GM11168 (cell line): ENCODE measurements around the gene KDSR.
"Not testable (repeated sequence)": the region's sequence is repeated elsewhere in the genome, so short reads cannot be mapped to it uniquely, and the experiment has no call there.

ENCODE experiments used
- in situ Hi-C: fragments of 300-500 bp; cut with MboI; formaldehyde crosslinking; loops from one replicate; pipeline ENCODE4 v1.12.0; 2022; ENCODE audit warnings: low sequenced_read_pairs; ENCODE audit not compliant: unreplicated experiment

The KDSR gene

DNA sequence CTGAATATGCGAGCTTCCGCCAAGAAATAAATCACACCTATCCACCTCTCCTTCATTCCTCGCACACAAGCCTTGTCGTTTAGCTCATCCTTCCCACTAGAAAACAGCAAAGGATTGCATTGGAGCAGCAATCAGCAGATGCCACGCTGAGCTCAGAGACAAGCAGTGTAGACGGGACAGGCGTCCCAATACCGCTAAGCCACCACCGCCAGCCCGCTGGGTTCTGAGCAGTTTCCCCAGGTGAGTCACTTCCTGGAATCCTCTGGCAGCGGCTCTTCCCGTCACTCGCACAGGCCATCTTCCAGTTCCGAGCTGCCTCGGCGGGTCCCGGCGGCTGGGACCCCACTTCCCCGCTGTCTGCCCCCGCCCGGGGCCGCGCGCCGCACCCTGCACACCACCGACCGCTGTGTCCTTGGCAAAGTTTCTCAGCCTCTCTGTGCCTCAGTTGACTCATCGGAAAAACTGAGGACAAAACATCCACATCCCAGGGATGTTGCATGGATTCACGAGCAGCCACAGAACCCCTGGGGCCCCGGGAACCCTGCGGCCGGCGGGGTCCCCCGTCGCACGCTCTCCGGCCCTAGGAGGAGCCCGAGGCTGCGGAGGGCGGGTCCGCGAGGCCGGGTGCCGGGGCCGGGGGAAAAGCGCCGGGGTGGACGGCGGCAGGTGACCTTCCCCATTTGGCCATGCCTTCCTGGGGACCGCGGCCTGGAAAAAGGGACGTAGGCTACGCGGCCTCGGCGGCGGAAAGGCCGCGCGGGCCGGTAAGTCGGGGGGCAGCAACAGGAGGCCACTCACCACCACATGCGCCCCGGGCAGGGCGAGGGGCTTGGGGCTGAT, 573 bp downstream of the KDSR start:
- in situ Hi-C loops = no loop called here

DNA sequence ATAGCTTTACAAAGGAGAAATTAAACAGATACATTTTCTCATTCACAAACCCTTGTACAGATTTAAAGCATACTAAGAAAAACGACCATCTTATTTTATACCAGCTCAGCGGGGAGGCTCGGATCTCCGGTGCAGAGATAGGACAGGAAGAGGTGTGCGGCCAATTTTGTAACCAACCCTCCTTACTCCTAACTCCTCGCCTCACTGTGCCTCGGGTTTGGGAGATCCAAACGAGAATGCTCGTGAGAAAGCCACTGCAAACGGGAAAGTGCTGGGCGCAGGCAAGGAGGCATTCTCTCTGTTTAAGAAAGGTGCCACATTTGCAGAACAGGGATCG, 1.2 kb downstream of the KDSR start:
- in situ Hi-C loops = no loop called here

DNA sequence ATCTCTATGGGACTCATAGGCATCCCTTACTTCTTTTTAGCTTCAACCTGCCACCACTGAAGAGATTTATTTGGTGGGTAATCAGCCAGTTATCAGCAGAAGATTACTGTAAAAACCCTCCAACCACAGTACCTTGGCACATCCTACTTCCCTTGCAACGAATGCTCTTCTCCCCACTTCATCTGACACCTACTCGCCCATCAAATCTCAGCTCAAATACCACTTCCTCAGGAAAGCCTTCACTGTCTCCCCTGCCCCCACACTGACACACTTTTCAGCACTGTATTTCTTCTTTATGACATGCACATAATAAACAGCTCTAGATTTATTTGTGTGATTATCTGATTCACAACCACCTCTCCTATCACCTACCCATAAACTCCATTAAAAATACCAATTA, 3.1 kb downstream of the KDSR start:
- in situ Hi-C loops = no loop called here

DNA sequence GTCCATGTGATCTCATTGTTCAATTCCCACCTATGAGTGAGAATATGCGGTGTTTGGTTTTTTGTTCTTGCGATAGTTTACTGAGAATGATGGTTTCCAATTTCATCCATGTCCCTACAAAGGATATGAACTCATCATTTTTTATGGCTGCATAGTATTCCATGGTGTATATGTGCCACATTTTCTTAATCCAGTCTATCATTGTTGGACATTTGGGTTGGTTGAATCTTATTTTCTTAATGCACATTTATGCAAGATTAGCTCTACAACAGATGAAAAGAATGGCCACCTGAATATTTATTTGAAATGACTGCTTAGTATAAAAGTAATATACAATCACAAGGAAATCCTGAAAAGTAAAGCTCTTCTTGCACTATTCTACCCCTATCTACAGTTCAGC, 3.6 kb downstream of the KDSR start:
- in situ Hi-C loops = not testable (repeated sequence)

DNA sequence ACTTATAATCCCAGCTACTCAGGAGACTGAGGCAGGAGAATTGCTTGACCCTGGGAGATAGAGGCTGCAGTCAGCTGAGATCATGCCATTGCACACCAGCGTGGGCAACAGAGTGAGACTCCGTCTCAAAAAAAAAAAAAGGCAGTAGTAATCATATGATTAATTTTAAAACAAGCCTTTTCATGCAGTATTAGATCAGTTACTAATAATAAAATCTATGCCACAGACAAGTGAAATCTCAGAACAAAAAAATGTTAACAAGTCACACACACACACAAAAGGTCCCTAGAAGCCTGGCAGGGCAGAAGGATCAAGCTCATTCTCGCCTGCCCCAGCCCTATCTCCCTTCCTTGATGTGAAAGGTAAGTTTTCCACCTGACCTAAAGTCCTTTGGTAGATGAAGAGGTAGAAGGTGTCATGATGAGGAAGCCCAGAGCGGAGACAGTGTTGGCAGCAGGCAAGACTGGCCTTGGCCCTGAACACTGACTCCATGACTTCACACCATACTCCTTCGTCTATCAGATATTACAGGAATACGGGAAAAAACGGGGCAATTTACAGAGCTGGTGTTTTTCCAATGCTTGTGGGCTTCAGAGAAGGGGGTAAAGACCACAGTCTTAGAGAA, 10.6 kb downstream of the KDSR start:
- in situ Hi-C loops = no loop called here

DNA sequence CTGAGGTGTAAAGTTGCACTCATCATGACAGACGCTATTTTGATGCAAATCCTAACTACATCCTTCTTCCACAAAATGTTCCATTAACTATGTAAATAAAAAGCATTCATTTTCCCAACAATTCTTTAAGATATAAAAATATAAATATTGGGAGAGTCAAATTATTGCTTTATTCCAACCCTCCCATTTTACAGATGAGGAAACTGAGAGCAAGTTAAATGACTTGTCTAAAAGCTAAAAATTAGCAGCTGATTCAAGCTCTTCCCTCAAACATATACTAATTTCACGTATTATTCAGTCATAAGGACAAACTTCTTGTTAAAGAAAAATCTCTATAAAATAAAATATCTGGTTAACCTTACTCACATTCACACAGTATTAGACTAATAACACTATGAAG, 16.8 kb downstream of the KDSR start:
- in situ Hi-C loops = no loop called here

DNA sequence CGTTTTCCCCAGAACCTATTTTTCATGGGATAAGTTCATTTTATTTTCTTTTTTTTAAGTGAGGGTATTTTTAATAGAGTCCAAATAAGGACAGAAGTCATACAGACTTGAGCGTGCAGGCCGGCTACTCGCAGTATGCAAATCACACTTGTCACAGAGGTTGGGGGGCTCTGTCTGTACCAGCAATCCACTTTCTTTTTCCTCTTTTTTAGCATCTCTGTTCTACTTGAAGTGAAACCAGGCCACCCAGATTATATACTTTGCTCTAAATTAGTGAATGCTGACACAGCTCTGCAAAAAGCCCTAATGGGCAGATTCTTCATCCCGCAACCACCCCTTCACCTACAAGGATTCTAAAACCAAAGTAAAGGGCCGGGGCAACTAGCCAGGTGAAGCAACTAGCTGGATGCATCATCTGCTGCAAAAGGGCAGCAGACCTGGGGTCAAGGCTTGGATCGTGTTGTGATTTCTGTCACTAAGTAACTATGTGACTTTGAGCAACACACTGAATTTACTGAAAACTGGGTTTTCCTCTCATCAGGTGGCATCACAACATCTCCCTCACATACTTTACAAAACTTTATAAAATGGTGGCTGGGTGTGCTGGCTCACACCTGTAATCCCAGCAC, 18.4 kb downstream of the KDSR start:
- in situ Hi-C loops = loop anchor here (5.0 kb wide), 1 partner anchor 84 kb away; no protein-coding TSS in a partner anchor

DNA sequence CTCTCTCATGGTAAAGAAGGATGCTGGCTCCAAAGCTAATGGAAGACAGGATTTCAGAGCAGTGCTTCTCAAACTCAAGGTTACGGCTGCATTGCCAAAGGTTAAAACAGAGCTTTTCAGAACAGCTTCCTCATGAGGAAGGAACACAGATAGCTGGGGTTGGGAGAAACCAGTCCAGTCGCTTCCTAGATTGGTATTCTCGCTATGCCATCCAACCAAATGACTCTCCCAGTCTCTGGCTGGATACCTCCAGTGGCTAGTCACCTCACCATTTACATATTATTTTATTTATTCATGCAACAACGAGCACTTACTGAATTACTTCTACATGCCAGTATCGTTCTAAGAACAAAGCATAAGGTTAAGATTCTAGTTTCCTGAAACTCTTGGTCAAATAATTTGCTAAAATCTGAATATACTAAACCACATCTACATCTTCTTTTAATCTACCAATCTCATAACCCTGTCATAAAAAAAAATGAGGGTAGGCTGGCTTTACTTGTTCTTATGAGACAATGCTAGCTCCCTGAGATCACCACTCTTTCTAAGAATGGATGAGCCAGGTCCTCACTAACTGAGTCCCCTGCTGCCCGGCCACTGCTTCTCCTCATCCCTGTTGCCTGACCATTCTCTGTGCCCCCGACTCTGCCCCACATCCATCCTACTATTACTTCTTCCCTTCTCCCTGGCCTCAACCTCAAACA, 20.4 kb downstream of the KDSR start:
- in situ Hi-C loops = loop anchor here (5.0 kb wide), 1 partner anchor 86 kb away; no protein-coding TSS in a partner anchor

DNA sequence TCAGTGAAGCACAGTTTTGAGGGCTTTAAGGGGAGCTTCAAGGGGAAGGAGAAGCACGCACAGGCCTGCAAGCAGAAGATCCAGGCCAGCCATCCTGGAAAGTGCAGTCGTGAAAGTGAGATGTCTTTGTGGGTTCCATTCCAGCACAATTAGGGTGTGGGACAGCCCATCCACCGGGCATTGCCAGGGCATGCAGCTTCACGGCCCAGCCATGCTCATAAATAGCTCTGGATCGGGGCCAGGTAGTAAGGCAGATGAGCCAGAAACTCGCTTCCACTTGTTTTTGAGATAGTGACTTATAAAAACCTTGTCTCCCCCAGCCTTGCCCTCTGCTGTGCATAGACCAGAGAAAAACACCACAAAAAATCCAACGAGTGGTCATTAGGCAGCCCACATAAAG, 21.0 kb downstream of the KDSR start:
- in situ Hi-C loops = loop anchor here (5.0 kb wide), 1 partner anchor 86 kb away; no protein-coding TSS in a partner anchor

DNA sequence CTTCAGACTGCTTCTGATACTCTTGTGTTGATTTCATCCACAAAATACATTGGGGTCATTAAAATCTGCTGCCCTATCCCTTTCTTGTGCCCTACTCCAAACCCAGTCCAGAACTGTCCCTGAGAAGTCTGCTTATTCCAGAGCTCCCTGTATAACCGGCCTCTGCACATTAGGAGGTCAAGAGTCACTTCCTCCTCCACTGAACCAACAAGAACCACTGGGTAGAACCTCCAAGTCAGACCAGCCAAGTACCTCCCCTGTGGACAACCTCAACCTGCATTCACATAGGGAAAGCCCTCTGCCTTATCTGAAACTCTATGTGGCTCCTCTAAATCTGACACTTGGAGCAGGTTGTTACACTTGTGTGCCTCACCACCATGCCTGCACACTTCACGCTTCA, 22.1 kb downstream of the KDSR start:
- in situ Hi-C loops = loop anchor here (5.0 kb wide), 1 partner anchor 87 kb away; no protein-coding TSS in a partner anchor

DNA sequence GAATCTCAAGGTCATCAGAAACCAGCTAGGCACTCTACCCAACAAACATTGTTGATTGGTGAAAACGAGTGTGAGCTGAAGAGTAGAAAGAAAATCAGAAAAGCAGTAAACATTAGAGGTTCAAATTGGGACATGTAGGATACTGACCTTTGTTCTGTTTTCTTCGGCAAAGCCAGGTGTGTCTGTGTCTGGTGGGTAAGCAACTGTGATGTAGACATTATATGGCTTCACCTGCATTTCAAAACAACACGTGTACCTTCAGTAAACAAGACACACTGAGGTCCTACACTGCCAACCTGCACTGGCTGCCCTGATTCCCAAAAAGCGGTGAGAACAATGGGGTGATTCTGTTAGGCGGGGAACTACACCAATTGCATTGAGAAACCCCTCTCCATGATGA, 22.7 kb downstream of the KDSR start:
- in situ Hi-C loops = no loop called here

DNA sequence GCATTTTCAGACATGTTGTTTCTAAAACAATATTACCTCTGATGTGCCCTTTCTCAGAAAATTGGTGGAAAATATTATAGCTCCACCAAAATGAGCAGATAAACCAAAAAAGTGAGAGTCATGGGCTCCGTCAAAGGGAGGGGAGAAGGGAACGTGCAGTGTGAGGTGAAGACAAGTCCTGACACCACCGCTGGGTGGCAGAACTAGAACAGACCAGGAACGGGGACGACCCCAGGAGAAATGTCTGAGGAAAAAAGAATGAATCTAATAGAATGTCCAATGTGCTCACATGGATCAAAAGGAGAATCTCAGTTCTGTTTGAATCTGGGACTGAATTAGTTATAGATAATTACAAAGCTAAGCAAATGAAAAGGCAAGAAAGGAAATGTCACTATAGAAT, 24.8 kb downstream of the KDSR start:
- in situ Hi-C loops = no loop called here

DNA sequence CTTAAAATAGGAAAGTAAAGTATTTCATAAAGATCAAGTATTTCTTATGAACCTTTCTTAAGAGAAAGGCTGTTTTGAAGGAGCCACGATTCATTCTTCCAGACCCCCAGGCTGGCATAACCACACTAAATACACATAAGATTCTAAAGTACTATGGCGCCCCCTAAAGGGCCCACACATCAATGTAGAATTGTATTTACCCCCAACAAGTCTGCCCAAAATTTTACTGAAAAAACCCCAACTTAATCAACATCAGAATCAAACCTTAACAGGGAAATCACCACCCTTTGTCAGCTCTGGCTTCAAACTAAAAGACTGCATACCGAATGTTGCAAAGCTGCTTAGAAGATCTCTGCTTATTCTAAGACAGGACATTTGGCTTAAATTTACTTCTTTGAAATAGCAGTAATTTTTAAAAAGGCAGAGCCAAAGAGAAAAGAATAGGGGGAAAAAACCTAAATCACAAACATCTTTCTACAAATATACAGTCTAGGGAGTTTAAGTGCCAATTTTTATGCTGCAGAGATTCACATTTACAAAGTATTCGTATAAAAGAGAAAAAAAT, 27.0 kb downstream of the KDSR start:
- in situ Hi-C loops = no loop called here

DNA sequence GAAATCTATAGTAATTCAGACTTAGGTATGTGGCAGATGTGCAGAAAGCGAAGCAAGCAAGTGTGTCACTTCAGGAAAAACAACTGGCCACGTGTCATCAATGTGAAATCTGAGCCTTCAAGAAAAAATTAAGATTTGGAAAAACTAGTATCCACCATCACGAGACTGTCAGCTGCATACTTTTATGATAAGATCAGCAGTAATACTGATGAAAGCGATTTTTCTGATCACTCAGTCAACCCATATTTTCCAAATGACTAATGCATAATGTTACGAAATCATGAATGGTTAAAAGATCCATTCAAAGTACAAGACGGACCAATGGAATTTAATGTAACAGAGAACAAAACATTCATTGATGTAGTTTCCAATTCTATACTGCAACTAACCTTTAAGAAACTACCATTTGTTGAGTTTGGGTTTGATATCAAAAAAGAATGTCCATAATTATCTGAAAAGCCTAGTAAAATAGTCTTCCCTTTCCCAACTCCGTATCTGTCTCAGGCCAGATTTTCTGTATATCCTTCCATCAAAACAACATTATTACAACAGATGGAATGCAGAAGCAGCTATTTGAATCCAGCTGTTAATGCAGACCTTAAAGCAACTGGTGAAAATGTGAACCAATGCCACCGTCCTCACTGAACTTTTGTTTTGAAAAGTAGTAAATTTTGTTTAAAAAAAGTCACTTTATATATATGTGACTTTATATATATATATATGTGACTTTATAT, 30.5 kb downstream of the KDSR start:
- in situ Hi-C loops = no loop called here

DNA sequence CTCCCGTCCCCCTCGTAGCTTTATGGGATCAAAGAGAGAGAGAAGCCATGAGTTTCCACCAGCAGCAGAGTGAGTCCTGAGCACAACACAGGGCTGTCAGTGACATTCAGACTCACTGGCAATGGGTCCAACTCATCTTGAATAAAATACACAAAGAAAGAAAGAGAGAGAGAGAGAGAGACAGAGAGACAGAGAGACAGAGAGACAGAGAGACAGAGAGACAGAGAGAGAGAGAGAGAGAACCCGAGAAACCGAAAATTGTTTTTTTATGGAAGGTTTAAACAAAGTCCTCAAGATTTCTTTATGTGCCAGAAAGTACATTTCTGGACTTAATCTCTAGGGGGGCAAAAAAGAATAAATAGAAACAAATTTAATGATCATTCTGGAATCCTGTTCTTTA, 35.9 kb downstream of the KDSR start:
- in situ Hi-C loops = loop anchor here (5.0 kb wide), 1 partner anchor 314 kb away; no protein-coding TSS in a partner anchor

DNA sequence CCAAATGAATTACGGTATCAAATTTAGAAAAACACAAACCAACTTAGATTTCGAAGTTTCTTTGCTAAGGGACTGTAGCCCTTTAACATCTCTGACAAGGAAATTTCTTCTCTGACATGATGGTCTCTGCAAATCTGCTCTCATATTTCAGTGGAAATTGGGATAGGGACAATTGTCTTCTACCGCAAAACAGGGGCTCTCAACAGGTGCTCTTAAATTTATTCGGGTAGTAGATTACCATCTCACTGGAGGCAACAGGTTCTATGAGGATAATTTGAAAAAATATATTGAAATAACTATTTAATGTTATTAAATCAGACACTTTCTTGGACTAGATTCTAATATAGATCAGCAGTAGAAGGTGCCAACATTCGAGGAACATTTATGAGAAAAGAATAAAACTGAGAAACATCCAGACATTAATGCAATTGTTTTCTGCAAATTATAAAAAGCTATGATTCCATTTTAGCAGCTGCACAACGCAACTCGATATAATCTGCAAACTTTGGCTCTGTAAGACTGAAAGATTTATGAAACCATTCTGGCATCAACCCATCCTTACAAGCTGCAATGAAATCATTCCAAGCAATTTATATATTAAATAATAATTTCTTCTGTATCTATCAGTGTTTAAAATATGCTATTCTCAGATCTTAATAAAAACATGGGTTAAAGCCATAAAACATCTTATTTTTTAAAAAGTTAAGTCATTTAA, 37.4 kb downstream of the KDSR start:
- in situ Hi-C loops = loop anchor here (5.0 kb wide), 1 partner anchor 312 kb away; no protein-coding TSS in a partner anchor

DNA sequence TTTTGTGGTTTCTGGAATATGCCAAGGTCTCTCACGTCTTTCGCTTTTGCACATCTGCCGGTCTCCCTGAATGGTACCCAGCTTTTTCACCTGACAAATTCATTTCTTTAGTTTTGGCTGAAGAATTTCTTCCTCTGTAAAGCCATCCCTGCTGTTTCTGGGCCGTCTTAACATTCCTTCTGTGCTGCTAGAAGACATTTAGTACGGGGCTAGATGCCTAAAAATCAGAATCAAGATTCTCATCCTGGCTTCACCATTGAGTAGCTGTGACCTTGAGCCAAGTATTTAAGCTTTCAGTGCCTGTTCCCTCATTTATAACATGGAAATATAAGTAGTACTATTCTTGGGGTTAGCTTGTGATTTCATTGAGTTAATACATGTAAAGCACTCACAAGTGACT, 41.0 kb downstream of the KDSR start:
- in situ Hi-C loops = no loop called here

DNA sequence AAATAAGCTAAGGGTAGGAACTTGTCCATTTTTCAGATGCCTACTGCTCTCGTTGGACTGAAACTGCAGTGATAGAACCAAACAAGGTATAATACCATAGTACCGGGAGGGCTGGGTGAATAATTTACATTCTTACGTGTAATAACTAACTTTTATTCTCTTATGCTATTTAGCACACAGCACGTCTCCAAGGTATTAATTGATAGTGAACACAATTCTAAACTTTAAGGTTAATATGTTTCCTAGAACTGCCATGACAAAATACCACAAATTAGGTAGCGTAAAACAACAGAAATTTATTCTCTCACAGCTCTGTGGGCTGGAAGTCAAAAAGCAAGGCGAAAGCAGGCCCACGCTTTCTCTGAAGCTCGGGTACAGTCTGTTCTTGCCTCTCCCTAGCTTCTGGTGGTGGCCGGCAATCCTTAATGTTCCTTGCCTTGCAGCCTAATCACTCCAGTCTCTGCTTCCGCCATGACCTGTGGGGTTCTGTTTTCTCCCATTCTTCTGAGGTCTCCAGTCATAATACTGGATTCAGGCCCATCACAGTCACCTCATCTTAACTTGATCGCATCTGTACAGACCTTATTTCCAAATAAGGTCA, 41.8 kb downstream of the KDSR start:
- in situ Hi-C loops = no loop called here
